ENCODE measurements around the gene MTURN.
A peak's percentile ranks its signal among the peaks of the same experiment; 100 is the strongest.
"Not testable (repeated sequence)": the region's sequence is repeated elsewhere in the genome, so short reads cannot be mapped to it uniquely, and the experiment has no call there.

The MTURN gene

DNA sequence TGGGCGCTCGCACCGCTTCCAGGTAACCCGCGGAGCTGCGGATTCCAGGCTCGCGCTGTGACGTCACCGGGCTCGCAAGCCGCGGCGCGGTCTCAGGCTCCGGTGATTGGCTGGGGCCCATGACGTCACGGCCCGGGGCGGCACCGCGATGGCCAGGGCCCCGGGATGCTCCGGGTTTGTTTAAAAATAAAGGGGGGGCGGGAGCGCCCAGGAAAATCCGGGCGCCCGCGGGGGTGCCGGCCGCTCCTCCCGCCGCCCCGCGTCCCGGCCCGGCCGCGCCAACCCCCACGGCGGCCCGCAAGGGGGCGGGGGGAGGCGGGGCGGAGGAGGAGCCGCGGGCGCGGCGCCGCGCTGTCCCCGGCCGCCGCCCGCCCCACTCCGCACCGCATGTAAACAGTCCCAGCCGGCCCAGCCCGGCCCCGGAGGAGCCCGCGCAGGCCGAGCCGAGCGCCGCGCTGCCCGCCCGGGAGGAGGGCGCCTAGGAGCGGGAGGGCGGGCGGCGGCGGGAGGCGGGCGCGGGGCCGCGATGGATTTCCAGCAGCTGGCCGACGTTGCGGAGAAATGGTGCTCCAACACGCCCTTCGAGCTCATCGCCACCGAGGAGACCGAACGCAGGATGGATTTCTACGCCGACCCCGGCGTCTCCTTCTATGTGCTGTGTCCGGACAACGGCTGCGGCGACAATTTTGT lies at the start of gene MTURN:
Gene MTURN (plus strand): TSS at position 376 of the 690 bp plus-strand sequence. CDS start 151 bp downstream, at position 527.
- DNase-seq: peak; percentile 86 to 96

DNA sequence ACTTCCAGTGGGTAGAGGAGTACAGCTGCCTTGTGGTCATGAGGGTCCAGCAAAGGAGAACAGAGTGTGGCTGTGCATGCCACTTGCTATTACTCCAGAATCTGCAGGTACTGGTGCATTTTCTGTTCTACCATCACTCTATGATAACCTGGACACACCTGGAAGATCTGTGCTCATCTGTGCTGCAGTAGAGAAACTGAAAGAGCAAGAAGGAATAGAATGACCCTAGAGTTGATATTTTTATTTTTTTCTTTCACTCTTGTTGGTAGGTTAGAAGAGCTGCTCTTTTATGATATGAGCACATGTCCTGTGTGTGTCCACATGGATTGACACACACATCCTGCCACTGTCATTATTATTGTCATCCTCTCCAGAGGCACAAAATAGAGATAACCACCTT lies 48.3 kb upstream of the MTURN start:
- DNase-seq: no peak

DNA sequence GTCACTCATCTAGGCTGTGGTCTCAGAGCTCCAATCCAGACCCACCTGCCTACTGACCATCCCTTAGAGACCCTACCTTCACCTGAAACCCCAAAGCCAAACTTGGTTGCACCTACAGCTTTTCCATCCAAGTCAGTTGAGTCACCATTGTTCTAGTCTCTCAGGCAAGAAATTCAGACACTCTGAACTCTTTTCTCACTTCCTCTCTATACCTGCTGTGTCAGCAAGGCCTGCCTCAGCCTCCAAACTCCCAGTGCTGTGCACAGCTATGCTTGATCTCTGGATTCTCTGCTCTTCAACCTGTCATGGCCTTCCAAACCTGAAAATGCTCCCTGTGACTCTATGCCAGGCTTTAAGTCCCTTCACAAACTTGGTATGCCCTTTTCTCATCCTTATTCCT lies 47.4 kb upstream of the MTURN start:
- no peak for DNase-seq

DNA sequence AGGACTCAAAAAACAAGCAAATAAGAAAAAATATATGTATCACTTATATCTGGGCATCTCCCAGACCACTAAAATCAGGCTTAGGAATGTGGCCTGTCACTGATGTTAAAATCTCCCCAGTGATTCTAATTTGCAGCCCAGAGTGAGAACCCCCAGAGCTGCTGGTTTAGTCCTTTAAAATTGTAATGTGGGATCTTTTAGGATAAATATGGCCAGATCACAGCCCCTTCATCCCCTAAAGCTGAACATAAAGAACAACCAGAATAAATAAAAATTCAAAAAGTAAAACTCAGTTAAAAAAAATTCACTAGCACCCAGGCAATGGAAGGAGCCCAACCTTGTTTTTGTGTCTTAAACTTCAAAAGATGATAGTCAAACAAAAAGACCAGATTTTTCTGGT lies 46.4 kb upstream of the MTURN start:
- no peak for DNase-seq

DNA sequence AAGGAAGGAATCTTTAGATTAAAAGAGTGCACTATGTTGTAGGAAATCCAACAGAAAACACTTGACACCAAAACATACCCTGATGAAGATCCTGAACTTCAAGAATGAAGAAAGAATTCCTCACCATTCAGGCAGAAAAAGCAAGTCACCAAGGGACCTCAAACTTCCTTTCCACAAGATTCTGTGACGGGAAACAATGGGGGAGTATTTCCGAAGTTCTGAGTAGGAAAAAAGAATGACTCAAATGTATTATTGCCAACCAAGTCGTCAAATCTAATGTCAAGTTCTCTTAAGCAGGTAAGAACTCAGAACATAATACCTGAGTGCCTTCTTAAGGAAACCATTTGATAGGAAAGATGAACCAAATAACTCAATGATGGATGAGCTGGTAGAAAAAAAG lies 44.7 kb upstream of the MTURN start:
- no peak for DNase-seq

DNA sequence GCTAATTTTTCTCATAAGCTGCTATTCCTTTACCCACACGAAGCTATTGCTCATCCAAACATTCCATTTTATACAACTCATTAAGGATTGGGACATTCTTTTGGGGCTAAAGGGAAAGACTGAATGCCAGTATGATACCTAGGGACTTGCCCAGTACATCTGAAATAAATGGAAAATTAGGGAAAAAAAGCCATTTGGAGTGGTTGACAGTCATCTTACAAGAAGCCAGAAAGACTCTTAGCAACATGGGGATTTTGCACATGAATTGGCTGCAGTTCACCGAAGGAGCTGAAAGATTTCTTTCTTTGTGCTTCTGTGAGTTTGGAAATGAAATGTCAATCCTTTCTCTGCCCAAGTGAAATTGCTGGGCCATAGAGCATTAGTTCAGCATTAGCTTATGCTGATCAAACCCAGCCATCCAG lies 43.3 kb upstream of the MTURN start:
- DNase-seq: no peak

DNA sequence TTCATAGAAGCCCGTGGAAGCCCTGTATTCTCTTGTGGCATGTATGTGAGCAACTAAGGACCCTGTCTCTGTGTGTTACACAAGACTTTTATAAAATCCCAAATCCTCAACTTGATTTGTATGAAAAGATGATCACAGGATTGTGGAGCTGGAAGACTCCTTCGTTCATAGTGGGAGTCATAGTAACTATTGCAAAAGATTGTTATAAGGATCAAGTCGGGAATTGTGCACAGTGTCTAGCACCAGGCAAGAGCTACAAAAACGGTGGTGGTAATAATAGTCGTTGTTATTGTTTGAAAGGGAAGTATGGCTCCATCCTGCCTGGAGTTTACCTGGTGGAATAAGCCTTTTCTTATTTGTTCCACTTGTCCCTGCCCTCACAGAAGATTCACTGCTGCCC lies 42.8 kb upstream of the MTURN start:
- DNase-seq: no peak

DNA sequence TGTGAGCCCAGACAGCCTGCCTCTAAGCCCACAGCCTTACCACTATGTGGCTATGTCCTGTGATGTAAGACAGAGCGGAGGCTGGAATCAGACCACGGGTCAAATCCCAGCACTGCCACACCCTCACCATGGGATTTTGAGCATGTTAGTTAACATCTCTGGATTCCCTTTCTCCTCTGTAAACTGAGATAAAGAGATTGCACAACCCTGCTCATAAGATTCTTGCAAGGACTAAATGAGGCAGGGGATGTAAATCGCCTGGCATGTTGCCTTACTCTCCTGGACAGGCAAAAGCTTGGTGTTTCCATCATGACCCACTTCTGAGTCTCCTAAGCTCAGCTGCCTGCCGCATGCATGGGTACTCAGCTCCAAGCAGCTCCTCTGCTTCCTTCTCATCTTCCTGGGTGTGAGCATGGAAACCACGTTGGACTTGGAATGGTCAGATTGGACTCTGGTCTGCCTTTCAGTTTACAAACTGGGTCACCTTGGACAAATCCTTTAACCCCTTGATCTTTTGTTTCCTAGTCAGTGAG lies 41.3 kb upstream of the MTURN start:
- DNase-seq: no peak

DNA sequence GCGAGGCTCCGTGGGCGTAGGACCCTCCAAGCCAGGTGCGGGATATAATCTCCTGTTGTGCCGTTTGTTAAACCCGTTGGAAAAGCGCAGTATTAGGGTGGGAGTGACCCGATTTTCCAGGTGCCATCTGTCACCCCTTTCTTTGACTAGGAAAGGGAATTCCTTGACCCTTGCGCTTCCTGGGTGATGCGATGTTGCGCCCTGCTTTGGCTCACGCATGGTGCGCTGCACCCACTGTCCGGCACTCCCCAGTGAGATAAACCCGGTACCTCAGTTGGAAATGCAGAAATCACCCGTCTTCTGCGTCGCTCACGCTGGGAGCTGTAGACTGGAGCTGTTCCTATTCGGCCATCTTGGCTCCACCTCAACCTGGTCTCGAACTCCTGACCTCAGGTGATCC lies 36.2 kb upstream of the MTURN start:
- not testable (repeated sequence) for DNase-seq

DNA sequence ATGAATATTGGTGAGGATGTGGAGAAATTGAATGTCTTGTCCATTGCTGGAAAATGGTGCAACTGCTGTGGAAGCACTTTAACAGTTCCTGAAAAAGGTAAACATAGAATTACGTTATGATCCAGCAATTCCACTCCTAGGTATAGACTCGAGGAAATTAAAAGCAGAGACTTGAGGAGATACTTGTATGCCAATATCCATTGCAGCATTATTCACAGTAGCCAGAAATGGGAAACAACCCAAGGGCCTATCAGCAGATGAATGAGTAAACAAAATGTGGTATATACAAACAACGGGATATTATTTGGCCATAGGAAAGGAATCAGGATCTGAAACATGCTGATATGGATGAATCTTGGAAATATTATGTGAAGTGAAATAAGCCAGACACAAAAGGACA lies 32.5 kb upstream of the MTURN start:
- DNase-seq: no peak

DNA sequence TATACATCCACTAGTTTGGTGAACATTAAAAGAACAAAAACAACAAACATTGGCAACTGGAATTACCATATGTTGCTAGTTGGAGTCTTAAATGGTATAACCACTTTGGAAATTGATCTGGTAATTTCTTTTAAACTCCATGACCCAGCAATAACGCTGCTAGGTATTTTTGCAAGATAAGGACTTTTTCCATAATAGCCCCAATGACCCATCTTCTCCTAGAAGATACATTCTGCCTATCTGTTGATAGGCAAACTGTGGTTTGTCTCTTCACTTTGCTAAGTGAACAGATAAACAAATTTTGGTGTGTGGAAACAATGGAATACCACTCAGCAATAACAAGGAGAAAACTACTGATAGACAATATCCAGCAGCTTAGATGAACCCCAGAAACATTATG lies 30.6 kb upstream of the MTURN start:
- DNase-seq: no peak

DNA sequence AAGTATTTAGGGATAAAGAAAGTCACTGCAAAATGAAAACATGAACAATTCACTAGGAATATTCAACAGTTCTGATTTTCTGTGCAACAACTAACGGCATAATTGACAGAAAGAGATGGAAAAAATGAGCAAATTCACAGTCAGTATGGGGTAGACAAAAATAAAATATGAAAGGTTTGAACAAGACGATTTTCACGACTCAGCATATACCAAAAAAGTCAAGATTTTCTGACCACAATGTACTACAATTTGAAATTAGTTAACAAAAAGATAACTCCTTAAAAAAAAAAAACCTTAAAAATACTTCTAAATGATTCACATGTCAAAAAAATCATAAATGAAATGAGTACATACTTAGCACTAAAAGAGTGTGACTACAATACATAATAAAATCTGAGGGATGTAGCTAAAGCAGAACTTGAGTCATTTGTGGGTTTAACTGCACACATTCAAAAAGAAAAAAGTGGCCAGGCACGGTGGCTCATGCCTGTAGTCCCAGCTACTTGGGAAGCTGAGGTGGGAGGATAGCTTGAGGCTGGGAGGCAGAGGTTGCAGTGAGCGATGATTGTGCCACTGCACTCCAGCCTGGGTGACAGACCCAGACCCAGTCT lies 22.6 kb upstream of the MTURN start:
- DNase-seq: no peak

DNA sequence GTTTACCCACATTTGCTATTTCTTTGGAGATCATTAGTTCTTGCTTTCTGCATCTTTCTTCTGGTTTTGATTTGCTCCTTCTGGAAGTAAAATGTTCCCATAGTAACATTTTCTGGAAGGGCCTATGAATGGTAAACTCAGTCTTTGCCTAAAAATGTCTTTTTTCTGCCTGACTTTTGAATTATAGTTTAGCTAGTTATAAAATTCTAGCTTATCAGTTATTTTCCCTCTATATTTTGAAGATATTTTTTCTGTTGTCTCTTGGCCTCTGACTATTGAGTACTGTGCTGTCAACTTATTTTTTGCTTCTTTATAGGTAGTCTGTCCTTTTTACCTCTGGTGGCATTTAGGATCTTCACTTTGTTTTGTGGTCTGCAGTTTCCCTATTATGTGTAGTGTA lies 21.6 kb upstream of the MTURN start:
- DNase-seq: no peak

DNA sequence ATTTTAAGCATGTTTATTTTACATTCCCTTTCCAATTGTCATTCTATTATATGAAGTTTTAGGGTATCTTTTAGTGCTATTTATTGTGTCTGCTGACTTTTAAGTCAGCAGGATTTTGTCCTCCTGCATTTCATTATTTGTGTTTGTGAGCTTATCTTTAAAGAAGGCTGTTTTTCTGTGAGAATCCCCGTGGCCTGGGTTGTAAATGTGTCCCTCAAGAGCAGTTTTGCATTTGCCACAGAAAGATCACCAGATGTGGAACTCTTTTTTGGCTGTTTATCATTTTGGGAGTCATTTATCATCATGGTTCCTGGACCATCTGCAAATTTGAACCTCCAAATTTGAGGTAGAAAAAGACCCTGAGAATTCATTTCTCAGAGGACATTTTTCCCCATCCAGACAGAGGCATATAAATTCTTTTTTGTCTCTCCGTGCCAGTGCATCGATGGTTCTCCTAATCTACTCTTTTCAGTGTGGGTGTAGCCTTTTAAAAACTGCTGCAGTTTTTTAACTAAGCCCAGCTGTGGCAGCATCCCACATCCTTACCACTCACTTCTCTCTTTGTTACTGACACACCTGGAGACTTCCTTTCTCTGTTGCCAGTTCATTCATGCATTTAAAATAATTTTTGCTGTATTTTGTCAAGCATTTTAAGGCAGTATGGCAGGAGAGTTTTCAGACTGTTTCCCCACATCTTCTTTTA lies 20.1 kb upstream of the MTURN start:
- DNase-seq: no peak

DNA sequence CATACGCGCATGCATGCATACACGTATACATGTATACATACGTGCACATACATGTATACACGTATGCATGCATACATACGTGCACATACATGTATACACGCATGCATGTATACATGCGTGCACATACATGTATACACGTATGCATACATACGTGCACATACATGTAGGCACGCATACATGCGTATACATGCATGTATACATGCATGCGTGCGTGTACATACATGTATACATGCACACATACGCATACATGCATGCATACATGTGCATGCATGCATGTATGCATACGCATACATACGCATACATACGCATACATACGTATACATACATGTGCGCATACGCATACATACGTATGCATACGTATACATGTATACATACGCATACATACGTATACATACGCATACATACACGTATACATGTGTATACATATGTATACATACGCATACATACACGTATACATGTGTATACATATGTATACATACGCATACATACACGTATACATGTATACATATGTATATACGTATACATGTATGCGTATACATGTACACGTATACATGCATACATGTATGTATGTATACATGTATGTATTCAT lies 19.0 kb upstream of the MTURN start:
- DNase-seq: no peak

DNA sequence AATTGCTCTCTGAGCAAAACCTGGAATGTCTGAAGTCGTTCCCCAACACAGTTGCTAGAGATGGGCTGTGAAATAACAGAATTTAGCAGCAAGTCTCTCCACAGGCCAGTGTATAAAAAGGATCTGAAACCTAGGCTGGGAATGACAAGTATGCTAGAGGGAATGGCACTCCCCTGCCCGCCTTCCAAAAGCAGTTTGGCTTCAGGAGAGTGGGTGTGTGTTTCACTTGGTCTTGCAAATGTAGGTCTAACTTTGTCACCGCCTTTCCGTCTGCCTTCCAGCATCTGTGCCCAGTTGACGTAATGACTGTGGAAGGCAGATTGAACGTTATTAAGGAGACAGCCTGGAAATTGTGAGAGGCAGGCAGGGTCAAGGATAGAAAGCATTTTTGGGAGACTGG lies 18.0 kb upstream of the MTURN start:
- DNase-seq: no peak

DNA sequence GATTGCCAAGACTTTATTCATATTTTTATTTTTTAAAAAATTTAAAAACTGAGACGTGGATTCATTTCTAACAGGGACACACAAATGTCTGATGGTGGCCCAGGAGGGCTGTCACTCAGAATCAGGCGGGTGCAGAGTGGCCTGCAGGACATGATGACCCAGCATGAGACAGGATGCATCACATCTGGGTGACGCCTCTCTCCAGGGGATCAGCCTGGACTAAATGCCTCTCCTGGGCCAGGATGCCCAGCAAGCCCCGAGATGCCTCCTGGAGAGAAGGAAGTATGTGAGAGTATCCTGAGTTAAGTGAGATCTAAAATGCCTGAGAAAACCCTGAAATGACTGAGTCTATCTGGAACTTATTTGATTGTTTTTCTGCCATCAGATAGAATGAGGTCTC lies 16.9 kb upstream of the MTURN start:
- no peak for DNase-seq

DNA sequence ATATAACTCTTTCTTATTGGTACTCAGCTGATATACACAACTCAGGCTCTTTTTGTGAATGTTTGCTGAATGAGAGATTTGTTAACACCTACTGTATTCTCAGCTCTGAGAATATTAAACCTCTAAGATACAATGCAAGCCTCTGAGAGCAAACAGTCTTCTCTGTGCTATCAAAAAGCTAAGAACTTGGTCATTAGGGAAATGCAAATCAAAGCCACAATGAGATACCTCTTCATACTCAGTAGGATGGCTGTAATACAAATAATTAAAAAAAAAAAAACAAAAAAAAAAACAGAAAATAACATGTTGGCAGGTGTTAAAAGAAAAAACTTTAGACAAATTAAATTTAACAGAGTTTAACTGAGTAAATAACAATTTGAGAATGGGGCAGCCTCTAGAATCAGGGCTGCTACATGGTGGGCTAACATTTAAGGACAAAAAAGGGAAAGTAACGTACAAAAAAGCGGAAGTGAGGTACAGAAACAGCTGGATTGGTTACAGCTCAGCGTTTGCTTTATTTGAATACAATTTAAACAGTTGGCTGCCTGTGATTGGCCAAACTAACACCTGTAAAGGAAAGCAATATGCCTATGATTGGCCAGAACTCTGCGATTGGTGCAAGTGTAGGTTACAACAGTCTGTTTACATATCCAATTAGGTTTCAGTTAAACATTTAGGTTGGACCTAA lies 14.8 kb upstream of the MTURN start:
- no peak for DNase-seq

DNA sequence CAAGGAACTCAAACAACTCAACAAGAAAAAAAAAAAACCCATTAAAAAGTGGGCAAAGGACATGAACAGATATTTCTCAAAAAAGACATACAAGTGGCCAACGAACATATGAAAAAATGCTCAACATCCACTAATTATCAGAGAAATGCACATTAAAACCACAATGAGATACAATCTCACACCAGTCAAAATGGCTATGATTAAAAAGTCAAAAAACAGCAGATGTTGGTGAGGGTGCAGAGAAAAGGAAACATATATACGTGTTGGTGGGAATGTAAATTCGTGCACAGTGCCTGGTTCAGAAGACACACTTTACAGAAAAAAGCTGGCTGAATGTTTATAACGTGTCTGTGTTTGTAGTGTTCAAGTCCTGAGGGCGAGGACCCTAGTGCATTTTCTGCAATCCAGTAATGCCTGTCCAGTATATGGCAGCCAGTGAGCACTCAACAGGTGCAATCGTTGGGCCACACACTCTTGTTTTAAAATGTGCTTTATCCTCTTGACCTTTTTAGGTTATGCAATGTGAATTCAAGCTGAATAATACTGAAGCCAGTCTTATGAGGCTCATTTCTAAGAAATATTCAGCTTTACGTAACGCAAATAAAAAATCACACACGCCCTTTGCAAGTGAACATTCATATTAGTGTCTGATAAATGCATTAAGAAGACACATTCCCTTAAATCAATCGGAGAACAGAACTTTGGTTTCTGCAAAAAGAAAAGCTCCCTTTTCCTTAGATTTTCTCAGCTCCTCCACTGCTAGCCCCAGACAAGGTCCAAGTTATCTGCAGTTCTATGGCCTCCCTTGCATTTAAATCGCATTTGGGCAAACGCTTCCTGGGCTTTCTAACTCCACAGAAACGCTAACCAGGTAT lies 813 bp upstream of the MTURN start:
- DNase-seq: peak in 1 of 2 experiments; percentile 34

DNA sequence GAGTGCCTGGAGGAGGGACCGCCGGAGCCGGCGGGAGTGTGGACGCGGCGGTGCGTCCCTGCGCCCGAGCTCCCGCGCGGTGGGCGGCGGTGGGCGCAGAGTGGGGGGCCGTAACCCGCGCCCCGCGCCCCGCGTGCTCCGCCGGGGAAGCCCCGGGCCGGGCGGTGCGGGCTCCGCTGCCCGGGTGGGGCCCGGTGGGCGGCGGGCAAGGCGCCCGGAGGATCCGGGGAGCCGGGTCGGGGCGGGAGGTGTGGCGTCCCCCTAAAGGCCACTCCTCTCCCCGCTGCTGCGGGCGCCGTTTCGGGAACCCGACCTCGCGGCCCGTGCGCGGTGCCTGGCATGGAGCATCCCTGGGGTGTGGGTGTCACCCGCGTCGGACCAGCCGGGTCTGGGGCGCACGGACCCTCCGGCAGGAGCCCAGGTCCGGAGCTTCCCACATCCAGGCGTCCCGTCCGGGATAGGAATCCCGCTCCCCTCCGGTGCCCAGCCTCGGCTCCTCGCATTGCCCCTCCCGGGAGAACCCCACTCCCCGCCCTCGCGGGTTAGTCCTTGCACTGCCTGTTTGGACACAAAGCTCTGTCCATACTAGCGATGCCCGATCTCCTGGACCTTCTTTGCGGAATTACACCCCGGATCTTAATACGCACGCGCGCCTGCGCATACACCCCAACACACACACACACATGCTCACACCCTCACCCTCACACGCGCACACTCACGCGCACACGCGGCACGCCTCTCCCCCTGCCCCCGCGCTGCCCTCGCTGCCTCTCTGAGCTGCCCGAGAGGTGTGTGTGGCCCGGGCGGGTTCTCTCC lies 723 bp downstream of the MTURN start:
- DNase-seq: peak; percentile 52 to 79

DNA sequence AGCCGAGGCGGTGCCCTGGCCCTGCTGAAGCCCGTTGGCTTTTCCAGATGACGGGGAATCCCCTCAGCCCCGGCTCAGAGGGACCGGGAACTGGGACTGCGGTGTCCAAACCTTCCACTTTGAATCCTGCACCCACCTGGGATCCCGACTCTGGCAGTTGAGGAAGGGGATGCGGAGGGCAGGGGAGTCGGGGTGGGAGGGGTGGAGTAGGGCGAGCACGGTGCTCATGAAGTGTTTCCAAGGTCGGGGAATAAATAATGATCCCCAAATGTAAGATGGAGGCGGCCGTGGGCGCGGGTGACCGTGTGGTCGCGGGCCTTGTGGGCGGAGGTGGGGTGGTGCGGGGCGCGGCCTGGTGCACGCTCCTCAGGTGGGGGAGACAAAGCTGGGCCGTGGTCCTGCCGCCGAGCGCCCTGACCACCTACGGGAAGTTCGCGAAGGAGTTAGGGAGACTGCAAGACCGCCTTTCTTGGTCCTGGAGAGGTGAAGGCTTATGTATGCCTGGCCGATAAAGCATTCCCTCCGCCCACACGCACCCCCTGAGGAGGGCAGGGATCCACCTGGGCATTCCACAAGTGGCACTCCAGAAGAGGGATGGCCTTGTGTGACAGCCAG lies 1.4 kb downstream of the MTURN start:
- peak in 1 of 2 experiments; percentile 49 for DNase-seq
